Ovary (tissue), 9 donors: ENCODE measurements around the gene TDRD3. TPM values are rescaled to one million over a fixed set of nuclear protein-coding genes. Genes with fewer than 3 reads are reported as not detected.

ENCODE experiments used
- DNase-seq, 5 donors: peaks; one replicate each; pipeline ENCODE4 v3.0.0-alpha.2; 2019 to 2020
- H3K27ac ChIP-seq, 2 donors: fragments of 200-600 bp; one replicate each; pipeline versions ENCODE4 v1.5.1 to v1.8.0; 2019 to 2022
- H3K27me3 ChIP-seq: fragments of 200-600 bp; one replicate; pipeline ENCODE4 v1.8.0; 2022
- H3K36me3 ChIP-seq: fragments of 200-600 bp; sonication (generic); one replicate; pipeline ENCODE4 v1.5.1; 2019
- H3K4me1 ChIP-seq: one replicate; pipeline ENCODE4 v1.8.1; 2013; ENCODE audit warnings: mild to moderate bottlenecking, moderate library complexity; ENCODE audit not compliant: insufficient read depth
- H3K4me3 ChIP-seq: fragments of 200-600 bp; sonication (generic); one replicate; pipeline ENCODE4 v1.5.1; 2017
- H3K9me3 ChIP-seq, 2 donors: fragments of 200-600 bp in 1 of 2; sonication (generic) in 1 of 2; one replicate each; pipeline versions ENCODE4 v1.5.1 to v1.8.1; 2013 to 2019; ENCODE audit warnings: mild to moderate bottlenecking in 1 of 2, moderate library complexity in 1 of 2
- EP300 ChIP-seq: sonication (generic); formaldehyde crosslinking; IDR thresholded peaks from one replicate; pipeline ENCODE4 v1.6.1; 2017; ENCODE audit warnings: antibody characterized with exemption
- POLR2A ChIP-seq: fragments of 450-650 bp; IDR thresholded peaks from one replicate; pipeline ENCODE4 v1.6.1; 2017; ENCODE audit warnings: antibody characterized with exemption, mild to moderate bottlenecking, moderate library complexity
- WGBS, 3 donors: extraction: QIAGEN DNeasy Blood & Tissue Kit in 1 of 3; methylation state at CpG; one replicate each; pipeline versions ENCODE4 v1.1.5 to v1.1.7; 2013 to 2017; 5-methylcytosine and 5-hydroxymethylcytosine counted together
- intact Hi-C, 4 donors: fragments of 100-400 bp; cut with DNase I; formaldehyde crosslinking; loops; one replicate each; pipeline versions ENCODE4 v1.11.0 to v1.15.1; 2022 to 2023
- polyA plus RNA-seq, 2 donors: library from polyadenylated mRNA; stranded (reverse); fragments of 200-250 nt in 1 of 2; fragments of 350-450 nt in 1 of 2; fragmentation: Illumina TruSeq in 1 of 2; extraction: RNeasy Lipid Tissue Mini Kit (QIAGEN cat#74804) in 1 of 2; gene quantifications; one replicate each; pipeline ENCODE4 v1.2.3, GENCODE V29; 2013 to 2014
- total RNA-seq, 7 donors: library from RNA; depleted of rRNA in 2 of 7; stranded (reverse); fragments of >200 nt in 2 of 7; fragmentation: NEBNext Ultra II Directional in 3 of 7; extraction: Animal tissue kit (Norgen Biotek cat#: 25700) in 3 of 7; gene quantifications; one replicate each; pipeline versions ENCODE4 v1.1.0 to v1.2.4, GENCODE V29; 2016 to 2023
- TF ChIP-seq, protein P1 (sequence below), 3 donors: fragments of 450-650 bp in 2 of 3; fragments of 200-600 bp in 1 of 3; IDR thresholded peaks; one replicate each; pipeline versions ENCODE4 v1.5.1 to v1.8.0; 2016 to 2022; ENCODE audit warnings: antibody characterized with exemption in 3 of 3, mild to moderate bottlenecking in 1 of 3
- donor health status: DM: no; HTN: no; CAD: no; lungs with moderate emphysema.
- donor health status: DM: no; HTN: no; CAD: no.
- donor health status: Bipolar disorder and iron deficiency.
- donor health status: DM: yes; HTN: yes; CAD: no.
- donor health status: DM: no; HTN: no; CAD: no.
- donor health status: DM: yes; HTN: yes; CAD: no.

Gene TDRD3
- total and polyA plus RNA-seq, 9 donors = 15.8 to 63.0 (median 40.8) TPM

DNA sequence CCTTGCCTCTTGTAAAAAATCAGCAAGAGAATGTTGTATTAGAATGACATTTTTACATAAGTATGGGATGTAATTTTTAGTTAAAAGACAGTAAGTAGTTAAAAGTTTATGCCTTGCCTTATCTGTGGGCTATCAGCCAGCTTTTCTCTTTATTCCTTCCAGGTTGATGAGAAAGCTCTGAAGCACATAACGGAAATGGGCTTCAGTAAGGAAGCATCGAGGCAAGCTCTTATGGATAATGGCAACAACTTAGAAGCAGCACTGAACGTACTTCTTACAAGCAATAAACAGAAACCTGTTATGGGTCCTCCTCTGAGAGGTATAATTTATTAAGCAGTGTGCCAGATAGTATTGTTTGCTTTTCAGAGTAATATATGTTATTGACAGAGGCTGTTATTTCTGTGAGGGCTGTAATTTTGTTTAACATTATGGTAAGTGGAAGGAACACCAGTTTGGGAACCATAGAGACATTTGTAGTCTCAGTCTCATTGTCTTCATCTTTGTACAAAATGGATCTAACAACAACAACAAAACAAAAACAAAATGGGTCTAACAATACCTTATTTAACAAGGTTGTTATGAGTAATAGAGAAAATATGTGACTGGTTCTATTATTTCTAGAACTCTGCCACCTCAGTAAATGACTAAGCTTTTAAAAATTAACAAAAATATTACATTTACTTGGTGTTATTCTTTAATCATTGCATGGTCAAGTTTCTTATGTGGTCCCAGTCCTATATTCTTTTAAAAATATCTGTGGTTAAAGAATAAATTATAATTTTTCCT, 112.8 kb downstream of the TDRD3 start:
- Histone ChIP-seq H3K27ac (no peak overlapping the region), H3K9me3 (no peaks in the 10 kb centered on the region), H3K36me3 (no peaks in the 10 kb centered on the region), H3K4me3 (no peak overlapping the region), H3K27me3 (no peaks in the 10 kb centered on the region), H3K4me1 (no peaks in the 10 kb centered on the region)
- TF ChIP-seq POLR2A (no peak), EP300 (no peak)
- TF ChIP-seq, protein P1, sequence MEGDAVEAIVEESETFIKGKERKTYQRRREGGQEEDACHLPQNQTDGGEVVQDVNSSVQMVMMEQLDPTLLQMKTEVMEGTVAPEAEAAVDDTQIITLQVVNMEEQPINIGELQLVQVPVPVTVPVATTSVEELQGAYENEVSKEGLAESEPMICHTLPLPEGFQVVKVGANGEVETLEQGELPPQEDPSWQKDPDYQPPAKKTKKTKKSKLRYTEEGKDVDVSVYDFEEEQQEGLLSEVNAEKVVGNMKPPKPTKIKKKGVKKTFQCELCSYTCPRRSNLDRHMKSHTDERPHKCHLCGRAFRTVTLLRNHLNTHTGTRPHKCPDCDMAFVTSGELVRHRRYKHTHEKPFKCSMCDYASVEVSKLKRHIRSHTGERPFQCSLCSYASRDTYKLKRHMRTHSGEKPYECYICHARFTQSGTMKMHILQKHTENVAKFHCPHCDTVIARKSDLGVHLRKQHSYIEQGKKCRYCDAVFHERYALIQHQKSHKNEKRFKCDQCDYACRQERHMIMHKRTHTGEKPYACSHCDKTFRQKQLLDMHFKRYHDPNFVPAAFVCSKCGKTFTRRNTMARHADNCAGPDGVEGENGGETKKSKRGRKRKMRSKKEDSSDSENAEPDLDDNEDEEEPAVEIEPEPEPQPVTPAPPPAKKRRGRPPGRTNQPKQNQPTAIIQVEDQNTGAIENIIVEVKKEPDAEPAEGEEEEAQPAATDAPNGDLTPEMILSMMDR (IDR thresholded peaks at IDR 0.05) = no peak
- WGBS, 3 donors = 83 to 92% (median 86%) methylated on average over 3 of the region's 3 CpGs
- no peak for DNase-seq
- intact Hi-C loops = no loop called here

DNA sequence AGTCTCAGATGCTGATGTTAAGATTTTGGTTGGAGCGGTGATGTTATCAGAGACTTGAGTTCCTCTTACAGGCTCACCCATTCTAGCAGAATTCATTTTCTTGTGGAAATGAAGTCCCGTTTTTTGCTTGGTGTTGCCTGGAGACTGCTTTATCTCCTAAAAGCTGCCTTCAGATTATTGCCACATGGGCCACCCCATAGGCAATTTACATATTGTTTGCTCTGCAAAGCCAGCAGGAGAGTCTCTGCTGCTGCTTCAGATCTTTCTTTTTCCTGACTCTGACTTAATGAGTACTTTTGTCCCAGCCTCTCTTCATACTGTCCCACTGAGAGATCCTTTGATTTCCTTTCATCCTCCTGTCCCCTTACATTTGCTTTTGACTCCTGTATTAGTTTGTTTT, 114.6 kb downstream of the TDRD3 start:
- Histone ChIP-seq H3K27ac (no peak overlapping the region), H3K9me3 (no peaks in the 10 kb centered on the region), H3K27me3 (no peaks in the 10 kb centered on the region), H3K36me3 (no peaks in the 10 kb centered on the region), H3K4me3 (no peak overlapping the region), H3K4me1 (no peaks in the 10 kb centered on the region)
- DNase-seq = no peak
- intact Hi-C loops = no loop called here
- WGBS, 3 donors = 85 to 92% (median 91%) methylated on average over 2 of the region's 2 CpGs
- no peak for TF ChIP-seq EP300
- TF ChIP-seq, protein P1 (IDR thresholded peaks at IDR 0.05) = no peak

DNA sequence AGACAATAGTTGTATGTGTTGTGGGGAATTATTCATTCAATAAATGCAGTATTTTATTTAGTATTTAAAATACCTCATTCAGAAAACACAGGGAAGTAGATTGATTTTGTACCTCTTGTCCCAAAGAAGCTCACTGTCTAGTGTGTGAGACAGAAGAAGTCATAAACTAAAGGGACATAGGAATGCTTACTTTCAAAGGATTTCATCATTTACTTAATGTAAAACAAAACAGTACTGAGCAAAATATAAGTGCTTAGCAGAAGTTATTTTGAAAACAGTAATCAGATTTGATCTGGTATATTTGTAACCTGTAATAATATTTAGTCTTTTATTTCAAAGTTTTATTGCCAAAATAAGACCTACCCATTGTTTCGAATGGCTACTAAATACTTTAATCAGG, 117.9 kb downstream of the TDRD3 start:
- intact Hi-C loops = no loop called here
- no peak overlapping the region for H3K27ac ChIP-seq
- H3K4me1 ChIP-seq = no peaks in the 10 kb centered on the region
- H3K4me3 ChIP-seq = no peak overlapping the region
- no peak for DNase-seq
- H3K36me3 ChIP-seq = no peaks in the 10 kb centered on the region
- no peaks in the 10 kb centered on the region for H3K27me3 ChIP-seq
- H3K9me3 ChIP-seq = no peaks in the 10 kb centered on the region
- 93 to 98% (median 97%) methylated on average over 1 of the region's 1 CpG for WGBS, 3 donors
- no peak for TF ChIP-seq POLR2A
- TF ChIP-seq EP300 = no peak
- TF ChIP-seq, protein P1 (IDR thresholded peaks at IDR 0.05) = no peak

DNA sequence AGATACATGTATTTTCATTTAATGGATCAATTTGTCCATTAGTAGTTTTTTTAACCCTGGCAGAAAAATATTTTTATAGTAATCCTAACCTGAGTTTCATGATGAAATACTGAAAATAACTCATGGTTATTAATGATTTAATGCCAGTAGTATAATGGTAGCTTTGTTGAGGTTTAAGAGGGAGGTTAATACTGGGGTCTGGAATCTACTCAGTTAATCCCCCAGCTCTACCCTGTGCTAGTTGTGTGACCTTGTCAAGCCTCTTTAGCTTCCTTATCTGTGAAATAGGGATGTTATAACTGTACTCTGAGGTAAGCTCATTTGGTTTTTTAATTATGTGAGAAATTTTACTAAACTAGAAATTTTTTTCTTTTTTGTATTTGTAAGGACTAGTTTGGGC, 122.5 kb downstream of the TDRD3 start:
- Histone ChIP-seq H3K27me3 (no peaks in the 10 kb centered on the region), H3K4me1 (no peaks in the 10 kb centered on the region), H3K4me3 (no peak overlapping the region), H3K27ac (no peak overlapping the region), H3K9me3 (no peaks in the 10 kb centered on the region), H3K36me3 (no peaks in the 10 kb centered on the region)
- TF ChIP-seq POLR2A (no peak), EP300 (no peak)
- TF ChIP-seq, protein P1 (IDR thresholded peaks at IDR 0.05) = no peak
- intact Hi-C loops = no loop called here
- no peak for DNase-seq
